Liver (tissue), 9 donors: ENCODE measurements around the gene MGAT3. TPM values are rescaled to one million over a fixed set of nuclear protein-coding genes. Genes with fewer than 3 reads are reported as not detected.

ENCODE experiments used
- DNase-seq: peaks from one replicate; pipeline ENCODE4 v3.0.0-alpha.2; 2017; ENCODE audit warnings: low spot score
- H3K27ac ChIP-seq, 2 donors: one replicate each; pipeline ENCODE4 v1.7.0; 2013; ENCODE audit warnings: inconsistent platforms in 2 of 2, low read length in 2 of 2, control low read depth in 1 of 2, low read depth in 1 of 2, mild to moderate bottlenecking in 1 of 2
- H3K27me3 ChIP-seq, 4 donors: one replicate each; pipeline versions ENCODE4 v1.6.1 to v1.7.0; 2013; ENCODE audit warnings: low read length in 3 of 4, inconsistent platforms in 1 of 4, mild to moderate bottlenecking in 1 of 4, moderate library complexity in 1 of 4; ENCODE audit not compliant: control insufficient read depth in 4 of 4, insufficient read depth in 4 of 4
- H3K36me3 ChIP-seq, 4 donors: one replicate each; pipeline versions ENCODE4 v1.6.1 to v1.7.0; 2013; ENCODE audit warnings: low read length in 3 of 4, mild to moderate bottlenecking in 3 of 4, low read depth in 1 of 4, moderate library complexity in 1 of 4; ENCODE audit not compliant: control insufficient read depth in 4 of 4, insufficient read depth in 3 of 4
- H3K4me1 ChIP-seq, 4 donors: one replicate each; pipeline versions ENCODE4 v1.6.1 to v1.7.0; 2013; ENCODE audit warnings: low read length in 3 of 4, mild to moderate bottlenecking in 3 of 4, moderate library complexity in 1 of 4; ENCODE audit not compliant: control insufficient read depth in 4 of 4, insufficient read depth in 4 of 4
- H3K4me3 ChIP-seq, 3 donors: one replicate each; pipeline versions ENCODE4 v1.6.1 to v1.7.0; 2013; ENCODE audit warnings: low read length in 3 of 3, control low read depth in 1 of 3, low read depth in 1 of 3, mild to moderate bottlenecking in 1 of 3
- H3K9ac ChIP-seq, 2 donors: one replicate each; pipeline ENCODE4 v1.7.0; 2013; ENCODE audit warnings: low read length in 2 of 2, mild to moderate bottlenecking in 2 of 2, moderate library complexity in 2 of 2, control low read depth in 1 of 2, low read depth in 1 of 2
- H3K9me3 ChIP-seq, 4 donors: one replicate each; pipeline versions ENCODE4 v1.6.1 to v1.7.0; 2013; ENCODE audit warnings: low read length in 3 of 4; ENCODE audit not compliant: control insufficient read depth in 4 of 4
- EGR1 ChIP-seq, 2 donors: IDR thresholded peaks; 2 replicates each; pipeline ENCODE4 v1.6.1; 2016 to 2018; ENCODE audit warnings: antibody characterized with exemption in 2 of 2, low read depth in 2 of 2
- FOXA1 ChIP-seq: IDR thresholded peaks from 2 replicates; pipeline ENCODE4 v1.6.1; 2016; ENCODE audit warnings: antibody characterized with exemption
- FOXA2 ChIP-seq: IDR thresholded peaks from 2 replicates; pipeline ENCODE4 v1.6.1; 2016; ENCODE audit warnings: antibody characterized with exemption
- GABPA ChIP-seq, 2 donors: IDR thresholded peaks in 1 of 2; conservative IDR thresholded peaks in 1 of 2; 2 replicates each; pipeline ENCODE4 v1.6.1; 2016; ENCODE audit warnings: antibody characterized with exemption in 2 of 2, mild to moderate bottlenecking in 1 of 2, moderate library complexity in 1 of 2
- HNF4A ChIP-seq, 2 donors: conservative IDR thresholded peaks; 2 replicates each; pipeline ENCODE4 v1.6.1; 2016; ENCODE audit warnings: antibody characterized with exemption in 2 of 2, mild to moderate bottlenecking in 2 of 2
- HNF4G ChIP-seq: IDR thresholded peaks from 2 replicates; pipeline ENCODE4 v1.6.1; 2016; ENCODE audit warnings: antibody characterized with exemption
- JUND ChIP-seq, 2 donors: IDR thresholded peaks; 2 replicates each; pipeline ENCODE4 v1.6.1; 2016; ENCODE audit warnings: antibody characterized with exemption in 2 of 2
- NR2F2 ChIP-seq: IDR thresholded peaks from 2 replicates; pipeline ENCODE4 v1.6.1; 2016; ENCODE audit warnings: antibody characterized with exemption
- RAD21 ChIP-seq, 2 donors: IDR thresholded peaks; 2 replicates each; pipeline ENCODE4 v1.6.1; 2016; ENCODE audit warnings: antibody characterized with exemption in 2 of 2, mild to moderate bottlenecking in 2 of 2
- RXRA ChIP-seq, 2 donors: IDR thresholded peaks; 2 replicates each; pipeline ENCODE4 v1.6.1; 2017 to 2018; ENCODE audit warnings: antibody characterized with exemption in 2 of 2, mild to moderate bottlenecking in 1 of 2
- SP1 ChIP-seq: IDR thresholded peaks from 2 replicates; pipeline ENCODE4 v1.6.1; 2018; ENCODE audit warnings: antibody characterized with exemption, mild to moderate bottlenecking
- TAF1 ChIP-seq: conservative IDR thresholded peaks from 2 replicates; pipeline ENCODE4 v1.6.1; 2016; ENCODE audit warnings: antibody characterized with exemption, mild to moderate bottlenecking
- YY1 ChIP-seq: IDR thresholded peaks from 2 replicates; pipeline ENCODE4 v1.6.1; 2016; ENCODE audit warnings: antibody characterized with exemption, mild to moderate bottlenecking
- WGBS: extraction: QIAGEN DNeasy Blood & Tissue Kit; methylation state at CpG from one replicate; pipeline ENCODE4 v1.1.7; 2013; 5-methylcytosine and 5-hydroxymethylcytosine counted together
- polyA plus RNA-seq, 2 donors: library from polyadenylated mRNA; stranded (reverse) in 1 of 2; unstranded in 1 of 2; fragments of 200-250 nt in 1 of 2; fragments of >200 nt in 1 of 2; fragmentation: Nextera tagmentation in 1 of 2; extraction: Ambion mirVana in 1 of 2; gene quantifications; one replicate each; pipeline versions ENCODE4 v1.2.1 to v1.2.3, GENCODE V29; 2013 to 2015
- total RNA-seq, 2 donors: library from RNA; depleted of rRNA; stranded (reverse); fragments of >200 nt; gene quantifications; one replicate each; pipeline ENCODE4 v1.2.3, GENCODE V29; 2014
- TF ChIP-seq, protein P1 (sequence below): IDR thresholded peaks from 2 replicates; pipeline ENCODE4 v1.6.1; 2016; ENCODE audit warnings: antibody characterized with exemption, mild to moderate bottlenecking
- TF ChIP-seq, protein P2 (sequence below): IDR thresholded peaks from 2 replicates; pipeline ENCODE4 v1.6.1; 2016; ENCODE audit warnings: antibody characterized with exemption
- TF ChIP-seq, protein P3 (sequence below): fragments of 150-350 bp; IDR thresholded peaks from 2 replicates; pipeline ENCODE4 v1.5.1; 2017; ENCODE audit warnings: improper control_type of control experiment, low read depth, low read length; ENCODE audit not compliant: missing input control
- TF ChIP-seq, protein P4 (sequence below): IDR thresholded peaks from 2 replicates; pipeline ENCODE4 v1.6.1; 2016; ENCODE audit warnings: antibody characterized with exemption
- TF ChIP-seq, protein P5 (sequence below): IDR thresholded peaks from 2 replicates; pipeline ENCODE4 v1.6.1; 2016; ENCODE audit warnings: antibody characterized with exemption
- donor health status: healthy.
- donor health status: healthy.
- donor health status: healthy.
- donor health status: healthy.
- donor health status: healthy.

Gene MGAT3
- total and polyA plus RNA-seq, 4 donors, result 0.03 to 7.6 (median 0.10) TPM

DNA sequence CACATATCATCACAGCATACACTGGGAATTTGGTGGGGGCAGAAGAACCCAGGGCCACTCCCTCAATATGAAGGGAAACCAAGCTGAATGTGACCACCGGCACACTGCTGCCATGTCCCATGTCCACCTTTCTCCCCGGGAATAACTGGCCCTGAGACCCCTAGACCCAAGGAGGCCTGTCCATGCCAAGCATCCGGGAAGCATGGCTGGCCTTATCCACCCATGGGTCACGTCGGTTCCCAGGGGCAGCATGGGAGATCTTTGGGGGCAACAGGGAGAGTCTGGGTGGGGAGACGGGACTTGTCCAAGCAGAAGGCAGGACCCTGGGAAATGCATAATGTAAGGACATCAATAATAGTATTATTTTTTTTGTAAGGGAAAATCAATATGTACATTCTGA, 34.9 kb downstream of the MGAT3 start:
- no peaks in the 10 kb centered on the region for H3K27me3 ChIP-seq
- 79% methylated on average over 6 of the region's 6 CpGs for WGBS
- no peaks in the 10 kb centered on the region for H3K36me3 ChIP-seq
- no peak overlapping the region for H3K4me3 ChIP-seq
- DNase-seq, result no peak
- H3K9ac ChIP-seq, result no peak overlapping the region
- H3K9me3 ChIP-seq, result no peaks in the 10 kb centered on the region
- H3K27ac ChIP-seq, result no peak overlapping the region
- no peaks in the 10 kb centered on the region for H3K4me1 ChIP-seq
- TF ChIP-seq, protein P1, sequence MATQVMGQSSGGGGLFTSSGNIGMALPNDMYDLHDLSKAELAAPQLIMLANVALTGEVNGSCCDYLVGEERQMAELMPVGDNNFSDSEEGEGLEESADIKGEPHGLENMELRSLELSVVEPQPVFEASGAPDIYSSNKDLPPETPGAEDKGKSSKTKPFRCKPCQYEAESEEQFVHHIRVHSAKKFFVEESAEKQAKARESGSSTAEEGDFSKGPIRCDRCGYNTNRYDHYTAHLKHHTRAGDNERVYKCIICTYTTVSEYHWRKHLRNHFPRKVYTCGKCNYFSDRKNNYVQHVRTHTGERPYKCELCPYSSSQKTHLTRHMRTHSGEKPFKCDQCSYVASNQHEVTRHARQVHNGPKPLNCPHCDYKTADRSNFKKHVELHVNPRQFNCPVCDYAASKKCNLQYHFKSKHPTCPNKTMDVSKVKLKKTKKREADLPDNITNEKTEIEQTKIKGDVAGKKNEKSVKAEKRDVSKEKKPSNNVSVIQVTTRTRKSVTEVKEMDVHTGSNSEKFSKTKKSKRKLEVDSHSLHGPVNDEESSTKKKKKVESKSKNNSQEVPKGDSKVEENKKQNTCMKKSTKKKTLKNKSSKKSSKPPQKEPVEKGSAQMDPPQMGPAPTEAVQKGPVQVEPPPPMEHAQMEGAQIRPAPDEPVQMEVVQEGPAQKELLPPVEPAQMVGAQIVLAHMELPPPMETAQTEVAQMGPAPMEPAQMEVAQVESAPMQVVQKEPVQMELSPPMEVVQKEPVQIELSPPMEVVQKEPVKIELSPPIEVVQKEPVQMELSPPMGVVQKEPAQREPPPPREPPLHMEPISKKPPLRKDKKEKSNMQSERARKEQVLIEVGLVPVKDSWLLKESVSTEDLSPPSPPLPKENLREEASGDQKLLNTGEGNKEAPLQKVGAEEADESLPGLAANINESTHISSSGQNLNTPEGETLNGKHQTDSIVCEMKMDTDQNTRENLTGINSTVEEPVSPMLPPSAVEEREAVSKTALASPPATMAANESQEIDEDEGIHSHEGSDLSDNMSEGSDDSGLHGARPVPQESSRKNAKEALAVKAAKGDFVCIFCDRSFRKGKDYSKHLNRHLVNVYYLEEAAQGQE, result no peak
- no peak for TF ChIP-seq GABPA (IDR thresholded peaks at IDR 0.05 in 1 of 2, conservative IDR thresholded peaks at IDR 0.05 in 1 of 2)

DNA sequence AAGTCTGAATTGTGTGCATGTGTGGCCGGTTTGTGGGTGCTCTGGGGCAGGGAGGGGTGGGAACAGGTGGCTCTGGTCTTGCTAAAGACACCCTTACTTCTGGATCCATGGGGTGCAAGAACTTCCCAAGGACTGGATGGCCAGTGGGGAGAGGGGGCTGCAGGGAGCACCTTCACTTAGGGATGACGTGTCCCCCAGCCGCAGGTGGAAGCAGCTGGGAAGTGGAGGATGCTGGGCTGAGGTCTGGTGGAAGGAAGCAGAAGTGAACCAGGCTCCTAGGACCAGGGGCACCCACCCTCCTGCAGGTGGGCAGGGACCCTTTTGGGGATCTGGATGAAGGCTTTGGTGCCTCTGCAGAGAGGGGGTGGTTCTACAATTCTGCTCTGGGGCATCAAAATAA, 35.4 kb downstream of the MGAT3 start:
- 78% methylated on average over 3 of the region's 3 CpGs for WGBS
- Histone ChIP-seq H3K9me3 (no peaks in the 10 kb centered on the region), H3K9ac (no peak overlapping the region), H3K27me3 (no peaks in the 10 kb centered on the region), H3K4me3 (no peak overlapping the region), H3K36me3 (no peaks in the 10 kb centered on the region), H3K27ac (no peak overlapping the region), H3K4me1 (no peaks in the 10 kb centered on the region)
- no peak for DNase-seq
- no peak for TF ChIP-seq HNF4A (conservative IDR thresholded peaks at IDR 0.05)
- TF ChIP-seq JUND (IDR thresholded peaks at IDR 0.05), result no peak
- no peak for TF ChIP-seq FOXA1
- TF ChIP-seq, protein P2, sequence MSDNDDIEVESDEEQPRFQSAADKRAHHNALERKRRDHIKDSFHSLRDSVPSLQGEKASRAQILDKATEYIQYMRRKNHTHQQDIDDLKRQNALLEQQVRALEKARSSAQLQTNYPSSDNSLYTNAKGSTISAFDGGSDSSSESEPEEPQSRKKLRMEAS, result no peak
- no peak for TF ChIP-seq RXRA (IDR thresholded peaks at IDR 0.05)
- no peak for TF ChIP-seq RAD21 (IDR thresholded peaks at IDR 0.05)
- TF ChIP-seq, protein P3, sequence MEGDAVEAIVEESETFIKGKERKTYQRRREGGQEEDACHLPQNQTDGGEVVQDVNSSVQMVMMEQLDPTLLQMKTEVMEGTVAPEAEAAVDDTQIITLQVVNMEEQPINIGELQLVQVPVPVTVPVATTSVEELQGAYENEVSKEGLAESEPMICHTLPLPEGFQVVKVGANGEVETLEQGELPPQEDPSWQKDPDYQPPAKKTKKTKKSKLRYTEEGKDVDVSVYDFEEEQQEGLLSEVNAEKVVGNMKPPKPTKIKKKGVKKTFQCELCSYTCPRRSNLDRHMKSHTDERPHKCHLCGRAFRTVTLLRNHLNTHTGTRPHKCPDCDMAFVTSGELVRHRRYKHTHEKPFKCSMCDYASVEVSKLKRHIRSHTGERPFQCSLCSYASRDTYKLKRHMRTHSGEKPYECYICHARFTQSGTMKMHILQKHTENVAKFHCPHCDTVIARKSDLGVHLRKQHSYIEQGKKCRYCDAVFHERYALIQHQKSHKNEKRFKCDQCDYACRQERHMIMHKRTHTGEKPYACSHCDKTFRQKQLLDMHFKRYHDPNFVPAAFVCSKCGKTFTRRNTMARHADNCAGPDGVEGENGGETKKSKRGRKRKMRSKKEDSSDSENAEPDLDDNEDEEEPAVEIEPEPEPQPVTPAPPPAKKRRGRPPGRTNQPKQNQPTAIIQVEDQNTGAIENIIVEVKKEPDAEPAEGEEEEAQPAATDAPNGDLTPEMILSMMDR, result no peak
- TF ChIP-seq TAF1, result no peak
- no peak for TF ChIP-seq HNF4G
- TF ChIP-seq, protein P4, sequence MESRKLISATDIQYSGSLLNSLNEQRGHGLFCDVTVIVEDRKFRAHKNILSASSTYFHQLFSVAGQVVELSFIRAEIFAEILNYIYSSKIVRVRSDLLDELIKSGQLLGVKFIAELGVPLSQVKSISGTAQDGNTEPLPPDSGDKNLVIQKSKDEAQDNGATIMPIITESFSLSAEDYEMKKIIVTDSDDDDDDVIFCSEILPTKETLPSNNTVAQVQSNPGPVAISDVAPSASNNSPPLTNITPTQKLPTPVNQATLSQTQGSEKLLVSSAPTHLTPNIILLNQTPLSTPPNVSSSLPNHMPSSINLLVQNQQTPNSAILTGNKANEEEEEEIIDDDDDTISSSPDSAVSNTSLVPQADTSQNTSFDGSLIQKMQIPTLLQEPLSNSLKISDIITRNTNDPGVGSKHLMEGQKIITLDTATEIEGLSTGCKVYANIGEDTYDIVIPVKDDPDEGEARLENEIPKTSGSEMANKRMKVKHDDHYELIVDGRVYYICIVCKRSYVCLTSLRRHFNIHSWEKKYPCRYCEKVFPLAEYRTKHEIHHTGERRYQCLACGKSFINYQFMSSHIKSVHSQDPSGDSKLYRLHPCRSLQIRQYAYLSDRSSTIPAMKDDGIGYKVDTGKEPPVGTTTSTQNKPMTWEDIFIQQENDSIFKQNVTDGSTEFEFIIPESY, result no peak
- TF ChIP-seq YY1, result no peak
- TF ChIP-seq SP1, result no peak
- no peak for TF ChIP-seq FOXA2
- TF ChIP-seq, protein P1, result no peak
- TF ChIP-seq, protein P5, sequence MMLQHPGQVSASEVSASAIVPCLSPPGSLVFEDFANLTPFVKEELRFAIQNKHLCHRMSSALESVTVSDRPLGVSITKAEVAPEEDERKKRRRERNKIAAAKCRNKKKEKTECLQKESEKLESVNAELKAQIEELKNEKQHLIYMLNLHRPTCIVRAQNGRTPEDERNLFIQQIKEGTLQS, result no peak
- no peak for TF ChIP-seq EGR1 (IDR thresholded peaks at IDR 0.05; ENCODE audit: low read depth in 2 of 2)
- no peak for TF ChIP-seq NR2F2
- no peak for TF ChIP-seq GABPA (IDR thresholded peaks at IDR 0.05 in 1 of 2, conservative IDR thresholded peaks at IDR 0.05 in 1 of 2)
